HEK293T (cell line): ENCODE measurements around the gene SLMAP.

Experiments used
- ARNT ChIP-seq: fragments of 450-650 bp; IDR thresholded peaks from 2 replicates; pipeline ENCODE4 v1.6.1; 2017; ENCODE audit warnings: mild to moderate bottlenecking
- BHLHE40 ChIP-seq: fragments of 450-650 bp; IDR thresholded peaks from 2 replicates; pipeline ENCODE4 v1.6.1; 2016; ENCODE audit warnings: mild to moderate bottlenecking, moderate library complexity, borderline replicate concordance
- CTBP1 ChIP-seq: fragments of 450-650 bp; IDR thresholded peaks from 2 replicates; pipeline ENCODE4 v1.6.1; 2016; ENCODE audit warnings: borderline replicate concordance
- ELF4 ChIP-seq: fragments of 450-650 bp; IDR thresholded peaks from 2 replicates; pipeline ENCODE4 v1.6.1; 2017; ENCODE audit warnings: antibody characterized with exemption
- FOXA1 ChIP-seq: fragments of 450-650 bp; IDR thresholded peaks from 2 replicates; pipeline ENCODE4 v1.6.1; 2016; ENCODE audit warnings: mild to moderate bottlenecking
- FOXM1 ChIP-seq: fragments of 450-650 bp; IDR thresholded peaks from 2 replicates; pipeline ENCODE4 v1.6.1; 2017; ENCODE audit warnings: mild to moderate bottlenecking, borderline replicate concordance
- L3MBTL2 ChIP-seq: fragments of 450-650 bp; conservative IDR thresholded peaks from 2 replicates; pipeline ENCODE4 v1.6.1; 2016; ENCODE audit warnings: mild to moderate bottlenecking
- NFRKB ChIP-seq: fragments of 450-650 bp; IDR thresholded peaks from 2 replicates; pipeline ENCODE4 v1.6.1; 2016; ENCODE audit warnings: mild to moderate bottlenecking, moderate library complexity
- SP1 ChIP-seq: fragments of 450-650 bp; IDR thresholded peaks from 2 replicates; pipeline ENCODE4 v1.6.1; 2017
- SUZ12 ChIP-seq: fragments of 450-650 bp; IDR thresholded peaks from 2 replicates; pipeline ENCODE4 v1.6.1; 2016; ENCODE audit warnings: mild to moderate bottlenecking
- TARDBP ChIP-seq: fragments of 450-650 bp; IDR thresholded peaks from 2 replicates; pipeline ENCODE4 v1.6.1; 2016
- ZNF384 ChIP-seq: fragments of 450-650 bp; IDR thresholded peaks from 2 replicates; pipeline ENCODE4 v1.6.1; 2016

DNA sequence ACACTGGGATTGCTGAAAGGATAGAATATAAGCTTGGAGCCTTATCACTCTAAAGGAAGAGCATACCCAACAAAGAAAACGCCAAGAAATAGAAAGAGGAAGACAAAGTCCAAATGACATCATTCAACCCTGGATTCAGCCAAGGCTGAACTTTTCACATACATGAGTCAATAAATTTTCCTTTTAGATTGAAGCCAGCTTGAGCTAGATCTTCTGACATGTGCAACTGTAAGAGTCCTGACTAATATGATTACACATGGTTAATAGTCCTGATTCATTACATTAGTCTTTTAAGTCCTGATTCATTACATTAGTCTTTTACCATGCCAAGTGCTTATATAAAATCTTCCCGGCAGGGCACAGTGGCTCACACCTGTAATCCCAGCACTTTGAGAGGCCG is 49.6 kb upstream of the SLMAP start:
- TF ChIP-seq CTBP1 (no peak), L3MBTL2 (no peak), ZNF384 (no peak), FOXM1 (no peak), SP1 (no peak), TARDBP (no peak), SUZ12 (no peak), FOXA1 (no peak), ARNT (no peak), NFRKB (no peak), BHLHE40 (no peak), ELF4 (no peak)
